Measurements from ENCODE around the gene ANKRD65.
"Not testable (repeated sequence)": the region's sequence is repeated elsewhere in the genome, so short reads cannot be mapped to it uniquely, and the experiment has no call there.

ANKRD65 gene

GRCh38 chr1:1430114-1430982 lies 9.3 kb upstream of the ANKRD65 start:
- H3K9ac ChIP-seq (ENCODE audit: low read depth, low read length) = peak overlapping the region; percentile 37

GRCh38 chr1:1429671-1430073 lies 8.6 kb upstream of the ANKRD65 start:
- Histone ChIP-seq H3K36me3 (ENCODE audit: insufficient read depth, low read length) (no peaks in the 10 kb centered on the region), H3K9me3 (ENCODE audit: control insufficient read depth, insufficient read depth, low read length) (no peaks in the 10 kb centered on the region), H3K4me1 (ENCODE audit: insufficient read depth, low read length) (peaks cover 24% of the 10 kb centered on the region), H3K9ac (ENCODE audit: low read depth, low read length) (0 out of 2 replicates have a peak overlapping the region, but pooled peaks have one; percentile 37)

More at GRCh38 chr1:1430114-1430982, 9.3 kb upstream of the ANKRD65 start:
- Histone ChIP-seq H3K36me3 (ENCODE audit: insufficient read depth, low read length) (no peaks in the 10 kb centered on the region), H3K9me3 (ENCODE audit: control insufficient read depth, insufficient read depth, low read length) (no peaks in the 10 kb centered on the region), H3K4me1 (ENCODE audit: insufficient read depth, low read length) (peaks cover 25% of the 10 kb centered on the region)

GRCh38 chr1:1428967-1429366 lies 7.9 kb upstream of the ANKRD65 start:
- not testable (repeated sequence) for H3K9me3 ChIP-seq (ENCODE audit: control insufficient read depth, insufficient read depth, low read length); H3K9ac ChIP-seq (ENCODE audit: low read depth, low read length); H3K36me3 ChIP-seq (ENCODE audit: insufficient read depth, low read length)
- peaks cover 19% of the 10 kb centered on the region for H3K4me1 ChIP-seq (ENCODE audit: insufficient read depth, low read length)

GRCh38 chr1:1428174-1428573 lies 7.1 kb upstream of the ANKRD65 start:
- peaks cover 14% of the 10 kb centered on the region for H3K4me1 ChIP-seq (ENCODE audit: insufficient read depth, low read length)
- H3K9ac ChIP-seq (ENCODE audit: low read depth, low read length) = no peak overlapping the region

GRCh38 chr1:1427820-1428148 lies 6.7 kb upstream of the ANKRD65 start:
- Histone ChIP-seq H3K9ac (ENCODE audit: low read depth, low read length) (peak overlapping the region; percentile 15; the same call in 1 of the 2 replicates), H3K36me3 (ENCODE audit: insufficient read depth, low read length) (no peaks in the 10 kb centered on the region), H3K9me3 (ENCODE audit: control insufficient read depth, insufficient read depth, low read length) (no peaks in the 10 kb centered on the region), H3K4me1 (ENCODE audit: insufficient read depth, low read length) (peaks cover 14% of the 10 kb centered on the region)

More at GRCh38 chr1:1428174-1428573, 7.1 kb upstream of the ANKRD65 start:
- no peaks in the 10 kb centered on the region for H3K9me3 ChIP-seq (ENCODE audit: control insufficient read depth, insufficient read depth, low read length)
- no peaks in the 10 kb centered on the region for H3K36me3 ChIP-seq (ENCODE audit: insufficient read depth, low read length)

- peaks cover 10% of the 10 kb centered on the region for H3K4me1 ChIP-seq (ENCODE audit: insufficient read depth, low read length)
- H3K36me3 ChIP-seq (ENCODE audit: insufficient read depth, low read length) = no peaks in the 10 kb centered on the region
- H3K9me3 ChIP-seq (ENCODE audit: control insufficient read depth, insufficient read depth, low read length) = no peaks in the 10 kb centered on the region
- H3K9ac ChIP-seq (ENCODE audit: low read depth, low read length) = peak overlapping the region; percentile 15; the same call in 1 of the 2 replicates
These were observed 6.2 kb upstream of the ANKRD65 start for GRCh38 chr1:1427106-1427819.

- Histone ChIP-seq H3K36me3 (ENCODE audit: insufficient read depth, low read length) (no peaks in the 10 kb centered on the region), H3K9me3 (ENCODE audit: control insufficient read depth, insufficient read depth, low read length) (no peaks in the 10 kb centered on the region), H3K4me1 (ENCODE audit: insufficient read depth, low read length) (peaks cover 5% of the 10 kb centered on the region), H3K9ac (ENCODE audit: low read depth, low read length) (peak overlapping the region; percentile 65)
These were observed 5.5 kb upstream of the ANKRD65 start for GRCh38 chr1:1426496-1427105.

- H3K9me3 ChIP-seq (ENCODE audit: control insufficient read depth, insufficient read depth, low read length) = no peaks in the 10 kb centered on the region
- H3K36me3 ChIP-seq (ENCODE audit: insufficient read depth, low read length) = no peaks in the 10 kb centered on the region
- H3K4me1 ChIP-seq (ENCODE audit: insufficient read depth, low read length) = peaks cover 5% of the 10 kb centered on the region
- H3K9ac ChIP-seq (ENCODE audit: low read depth, low read length) = peak overlapping the region; percentile 65
These were observed 4.8 kb upstream of the ANKRD65 start for GRCh38 chr1:1425753-1426495.

GRCh38 chr1:1425426-1425752 lies 4.3 kb upstream of the ANKRD65 start:
- Histone ChIP-seq H3K4me1 (ENCODE audit: insufficient read depth, low read length) (peaks cover 8% of the 10 kb centered on the region), H3K36me3 (ENCODE audit: insufficient read depth, low read length) (no peaks in the 10 kb centered on the region), H3K9ac (ENCODE audit: low read depth, low read length) (no peak overlapping the region; the same call in 1 of the 2 replicates), H3K9me3 (ENCODE audit: control insufficient read depth, insufficient read depth, low read length) (no peaks in the 10 kb centered on the region)

- Histone ChIP-seq H3K9me3 (ENCODE audit: control insufficient read depth, insufficient read depth, low read length) (no peaks in the 10 kb centered on the region), H3K36me3 (ENCODE audit: insufficient read depth, low read length) (no peaks in the 10 kb centered on the region), H3K4me1 (ENCODE audit: insufficient read depth, low read length) (peaks cover 8% of the 10 kb centered on the region), H3K9ac (ENCODE audit: low read depth, low read length) (no peak overlapping the region)
These were observed 3.6 kb upstream of the ANKRD65 start for GRCh38 chr1:1424707-1425106.

GRCh38 chr1:1423245-1423597 lies 2.1 kb upstream of the ANKRD65 start:
- Histone ChIP-seq H3K4me1 (ENCODE audit: insufficient read depth, low read length) (peaks cover 8% of the 10 kb centered on the region), H3K36me3 (ENCODE audit: insufficient read depth, low read length) (no peaks in the 10 kb centered on the region), H3K9ac (ENCODE audit: low read depth, low read length) (no peak overlapping the region), H3K9me3 (ENCODE audit: control insufficient read depth, insufficient read depth, low read length) (no peaks in the 10 kb centered on the region)

GRCh38 chr1:1422465-1423244 lies 1.6 kb upstream of the ANKRD65 start:
- H3K9ac ChIP-seq (ENCODE audit: low read depth, low read length) = no peak overlapping the region
- peaks cover 8% of the 10 kb centered on the region for H3K4me1 ChIP-seq (ENCODE audit: insufficient read depth, low read length)
- H3K36me3 ChIP-seq (ENCODE audit: insufficient read depth, low read length) = no peaks in the 10 kb centered on the region
- H3K9me3 ChIP-seq (ENCODE audit: control insufficient read depth, insufficient read depth, low read length) = no peaks in the 10 kb centered on the region

- Histone ChIP-seq H3K36me3 (ENCODE audit: insufficient read depth, low read length) (no peaks in the 10 kb centered on the region), H3K9me3 (ENCODE audit: control insufficient read depth, insufficient read depth, low read length) (no peaks in the 10 kb centered on the region), H3K4me1 (ENCODE audit: insufficient read depth, low read length) (peaks cover 8% of the 10 kb centered on the region), H3K9ac (ENCODE audit: low read depth, low read length) (no peak overlapping the region)
These were observed 910 bp upstream of the ANKRD65 start for GRCh38 chr1:1421907-1422464.
